GM23338 (cell line): ENCODE results near the gene L3MBTL2. TPM values are rescaled to one million over a fixed set of nuclear protein-coding genes. Genes with fewer than 3 reads are reported as not detected.
A peak's percentile ranks its signal among the peaks of the same experiment; 100 is the strongest.

ENCODE experiments used
- ATAC-seq: fragments of 200-7000 bp; cut with Tn5 transposase; 3 replicates; pipeline ENCODE4 v1.9.1; 2020
- DNase-seq: peaks from one replicate; pipeline ENCODE4 v3.0.0-alpha.2; 2015; ENCODE audit warnings: low spot score
- H2AFZ ChIP-seq: fragments of 200-600 bp; sonication (generic); 2 replicates; pipeline ENCODE4 v1.8.0; 2016; ENCODE audit warnings: antibody characterized with exemption, mild to moderate bottlenecking, moderate library complexity
- H3F3A ChIP-seq: fragments of 200-600 bp; sonication (generic); replicated peaks from 2 replicates; pipeline ENCODE4 v1.8.0; 2017; ENCODE audit warnings: antibody characterized with exemption, mixed run types, low read depth
- H3K27ac ChIP-seq: fragments of 200-600 bp; sonication (generic); 2 replicates; pipeline ENCODE4 v1.6.1; 2016; ENCODE audit warnings: low read depth
- H3K27me3 ChIP-seq: fragments of 200-600 bp; sonication (generic); 2 replicates; pipeline ENCODE4 v1.8.0; 2016; ENCODE audit warnings: mild to moderate bottlenecking, mixed run types, moderate library complexity; ENCODE audit not compliant: insufficient read depth
- H3K36me3 ChIP-seq: fragments of 200-600 bp; sonication (generic); 2 replicates; pipeline ENCODE4 v1.8.0; 2016; ENCODE audit warnings: mild to moderate bottlenecking; ENCODE audit not compliant: insufficient read depth
- H3K4me1 ChIP-seq: fragments of 200-600 bp; sonication (generic); 2 replicates; pipeline ENCODE4 v1.8.0; 2016; ENCODE audit warnings: mild to moderate bottlenecking, moderate library complexity; ENCODE audit not compliant: insufficient read depth
- H3K4me2 ChIP-seq: fragments of 200-600 bp; sonication (generic); 2 replicates; pipeline ENCODE4 v1.7.1; 2017; ENCODE audit warnings: mixed run types
- H3K4me3 ChIP-seq: fragments of 200-600 bp; sonication (generic); 2 replicates; pipeline ENCODE4 v1.6.1; 2016; ENCODE audit warnings: mixed run types
- H3K79me2 ChIP-seq: fragments of 200-600 bp; sonication (generic); replicated peaks from 2 replicates; pipeline ENCODE4 v1.8.0; 2017; ENCODE audit warnings: mild to moderate bottlenecking; ENCODE audit not compliant: insufficient read depth
- H3K9me2 ChIP-seq: fragments of 200-600 bp; sonication (generic); 2 replicates; pipeline ENCODE4 v1.8.0; 2017; ENCODE audit not compliant: insufficient read depth
- H4K20me1 ChIP-seq: fragments of 200-600 bp; sonication (generic); replicated peaks from 2 replicates; pipeline ENCODE4 v1.8.0; 2017; ENCODE audit warnings: mild to moderate bottlenecking; ENCODE audit not compliant: insufficient read depth
- H3K27ac Mint-ChIP-seq: 2 replicates; pipeline ENCODE4 v1.8.0; 2020; ENCODE audit warnings: inconsistent platforms, mild to moderate bottlenecking, moderate library complexity, mixed read lengths
- H3K27me3 Mint-ChIP-seq: 3 replicates; pipeline ENCODE4 v1.8.0; 2022; ENCODE audit warnings: low read depth, mild to moderate bottlenecking, moderate library complexity, mixed read lengths, inconsistent platforms; ENCODE audit not compliant: insufficient read depth, poor library complexity
- H3K36me3 Mint-ChIP-seq: 3 replicates; pipeline ENCODE4 v1.8.0; 2021; ENCODE audit warnings: low read depth, mild to moderate bottlenecking, inconsistent platforms, moderate library complexity, mixed read lengths
- H3K4me1 Mint-ChIP-seq: 3 replicates; pipeline ENCODE4 v1.8.0; 2020; ENCODE audit warnings: mild to moderate bottlenecking, inconsistent platforms, mixed read lengths
- H3K4me3 Mint-ChIP-seq: 3 replicates; pipeline ENCODE4 v1.8.0; 2021; ENCODE audit warnings: moderate library complexity, mild to moderate bottlenecking, inconsistent platforms, mixed read lengths
- H3K9me3 Mint-ChIP-seq: 3 replicates; pipeline ENCODE4 v1.8.0; 2020; ENCODE audit warnings: moderate library complexity, mild to moderate bottlenecking, inconsistent platforms, mixed read lengths
- CREB1 ChIP-seq: fragments of 250-450 bp; sonication (Bioruptor Pico); IDR thresholded peaks from 2 replicates; pipeline ENCODE4 v1.5.0; 2020; ENCODE audit warnings: low read depth, mild to moderate bottlenecking, moderate library complexity
- EZH2 ChIP-seq: fragments of 200-600 bp; sonication (generic); IDR thresholded peaks from one replicate; pipeline ENCODE4 v1.8.0; 2017; ENCODE audit warnings: antibody characterized with exemption, mild to moderate bottlenecking, low read depth; ENCODE audit not compliant: unreplicated experiment
- EZH2phosphoT487 ChIP-seq: fragments of 200-600 bp; sonication (generic); IDR thresholded peaks from one replicate; pipeline ENCODE4 v1.8.1; 2018; ENCODE audit warnings: antibody characterized with exemption; ENCODE audit not compliant: unreplicated experiment
- JUNB ChIP-seq: IDR thresholded peaks from one replicate; pipeline ENCODE4 v1.6.1; 2016; ENCODE audit warnings: antibody characterized with exemption; ENCODE audit not compliant: unreplicated experiment
- NANOG ChIP-seq: IDR thresholded peaks from 2 replicates; pipeline ENCODE4 v1.6.1; 2016; ENCODE audit warnings: antibody characterized with exemption, borderline replicate concordance
- POLR2AphosphoS5 ChIP-seq: IDR thresholded peaks from 2 replicates; pipeline ENCODE4 v1.6.1; 2016; ENCODE audit warnings: antibody characterized with exemption, low read depth
- STAT1 ChIP-seq: IDR thresholded peaks from one replicate; pipeline ENCODE4 v1.6.1; 2016; ENCODE audit warnings: antibody characterized with exemption; ENCODE audit not compliant: unreplicated experiment
- ZNF114 ChIP-seq: fragments of 250-450 bp; sonication (Bioruptor Pico); IDR thresholded peaks from 2 replicates; pipeline ENCODE4 v1.5.0; 2020; ENCODE audit warnings: mild to moderate bottlenecking, moderate library complexity
- ZNF331 ChIP-seq: fragments of 250-450 bp; sonication (Bioruptor Pico); IDR thresholded peaks from 2 replicates; pipeline ENCODE4 v1.5.0; 2020; ENCODE audit warnings: low read depth, mild to moderate bottlenecking, moderate library complexity
- ZNF462 ChIP-seq: fragments of 250-450 bp; sonication (Bioruptor Pico); IDR thresholded peaks from 2 replicates; pipeline ENCODE4 v1.5.0; 2020; ENCODE audit warnings: mild to moderate bottlenecking, moderate library complexity
- polyA plus RNA-seq: library from polyadenylated mRNA; unstranded; fragments of >200 nt; fragmentation: Nextera tagmentation; extraction: Ambion mirVana; gene quantifications from 2 replicates; pipeline ENCODE4 v1.2.1, GENCODE V29; 2016
- total RNA-seq: library from RNA; depleted of rRNA; stranded (reverse); fragments of >200 nt; shearing (Covaris generic); gene quantifications from 2 replicates; pipeline ENCODE4 v1.2.3, GENCODE V29; 2014
- TF ChIP-seq, protein P1 (sequence below): IDR thresholded peaks from one replicate; pipeline ENCODE4 v1.6.1; 2018; ENCODE audit warnings: antibody characterized with exemption; ENCODE audit not compliant: unreplicated experiment
- TF ChIP-seq, protein P2 (sequence below): IDR thresholded peaks from 2 replicates; pipeline ENCODE4 v1.6.1; 2016; ENCODE audit warnings: antibody characterized with exemption

Gene L3MBTL2
- total and polyA plus RNA-seq, 2 experiments from 2014 or later: 13.9 to 27.1 TPM

DNA sequence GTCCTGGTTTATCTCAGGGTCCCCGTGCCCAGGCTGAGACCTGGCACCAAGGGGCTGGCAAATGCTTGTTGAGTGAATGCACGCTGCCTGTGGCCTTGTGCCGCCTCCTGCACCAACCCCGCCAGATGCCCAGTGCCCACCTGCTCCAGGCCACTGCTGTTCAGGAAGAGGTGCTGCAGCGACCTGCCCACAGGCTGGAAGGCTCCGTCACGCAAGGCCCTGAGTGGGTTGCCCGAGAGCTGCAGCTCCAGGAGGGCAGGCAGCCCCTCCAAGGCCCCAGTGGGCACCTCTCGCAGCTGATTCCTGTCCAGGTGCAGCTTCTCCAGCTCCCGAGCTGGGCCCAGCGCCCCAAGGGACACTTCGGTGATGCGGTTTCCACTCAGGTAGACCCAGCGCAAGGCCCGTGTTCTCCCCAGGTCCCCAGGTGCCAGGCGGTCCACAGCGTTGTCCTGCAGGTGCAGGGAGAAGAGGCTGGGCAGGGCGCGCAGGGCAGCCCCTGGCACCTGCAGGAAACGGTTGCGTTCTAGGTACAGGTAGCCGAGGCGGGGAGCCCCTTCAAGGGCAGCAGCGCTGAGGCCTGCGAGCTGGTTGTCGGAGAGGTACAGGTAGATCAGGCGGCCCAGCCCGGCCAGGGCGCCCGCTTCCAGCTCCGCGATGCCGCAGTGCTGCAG, 32.1 kb downstream of the L3MBTL2 start:
- Histone ChIP-seq H3K79me2 (no peaks in the 10 kb centered on the region), H4K20me1 (no peaks in the 10 kb centered on the region), H2AFZ (peak overlapping the region; percentile 95), H3K4me2 (peak overlapping the region; percentile 77), H3K27me3 (no peaks in the 10 kb centered on the region), H3K36me3 (no peaks in the 10 kb centered on the region), H3K4me1 (peaks cover 8% of the 10 kb centered on the region), H3F3A (peaks cover 16% of the 10 kb centered on the region), H3K4me3 (peak overlapping the region; percentile 53), H3K9me2 (no peaks in the 10 kb centered on the region), H3K27ac (no peak overlapping the region)
- no peaks in the 10 kb centered on the region for H3K9me3 Mint-ChIP-seq
- H3K27ac Mint-ChIP-seq: no peak overlapping the region
- ATAC-seq (peak; percentile 80), DNase-seq (peak; percentile 95)
- H3K36me3 Mint-ChIP-seq: peaks cover 6% of the 10 kb centered on the region; the same call in 1 of the 3 replicates
- H3K27me3 Mint-ChIP-seq: peaks cover 22% of the 10 kb centered on the region
- TF ChIP-seq, protein P1, sequence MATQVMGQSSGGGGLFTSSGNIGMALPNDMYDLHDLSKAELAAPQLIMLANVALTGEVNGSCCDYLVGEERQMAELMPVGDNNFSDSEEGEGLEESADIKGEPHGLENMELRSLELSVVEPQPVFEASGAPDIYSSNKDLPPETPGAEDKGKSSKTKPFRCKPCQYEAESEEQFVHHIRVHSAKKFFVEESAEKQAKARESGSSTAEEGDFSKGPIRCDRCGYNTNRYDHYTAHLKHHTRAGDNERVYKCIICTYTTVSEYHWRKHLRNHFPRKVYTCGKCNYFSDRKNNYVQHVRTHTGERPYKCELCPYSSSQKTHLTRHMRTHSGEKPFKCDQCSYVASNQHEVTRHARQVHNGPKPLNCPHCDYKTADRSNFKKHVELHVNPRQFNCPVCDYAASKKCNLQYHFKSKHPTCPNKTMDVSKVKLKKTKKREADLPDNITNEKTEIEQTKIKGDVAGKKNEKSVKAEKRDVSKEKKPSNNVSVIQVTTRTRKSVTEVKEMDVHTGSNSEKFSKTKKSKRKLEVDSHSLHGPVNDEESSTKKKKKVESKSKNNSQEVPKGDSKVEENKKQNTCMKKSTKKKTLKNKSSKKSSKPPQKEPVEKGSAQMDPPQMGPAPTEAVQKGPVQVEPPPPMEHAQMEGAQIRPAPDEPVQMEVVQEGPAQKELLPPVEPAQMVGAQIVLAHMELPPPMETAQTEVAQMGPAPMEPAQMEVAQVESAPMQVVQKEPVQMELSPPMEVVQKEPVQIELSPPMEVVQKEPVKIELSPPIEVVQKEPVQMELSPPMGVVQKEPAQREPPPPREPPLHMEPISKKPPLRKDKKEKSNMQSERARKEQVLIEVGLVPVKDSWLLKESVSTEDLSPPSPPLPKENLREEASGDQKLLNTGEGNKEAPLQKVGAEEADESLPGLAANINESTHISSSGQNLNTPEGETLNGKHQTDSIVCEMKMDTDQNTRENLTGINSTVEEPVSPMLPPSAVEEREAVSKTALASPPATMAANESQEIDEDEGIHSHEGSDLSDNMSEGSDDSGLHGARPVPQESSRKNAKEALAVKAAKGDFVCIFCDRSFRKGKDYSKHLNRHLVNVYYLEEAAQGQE: no peak
- TF ChIP-seq ZNF331 (CRISPR knock-in tag) (no peak), JUNB (no peak), EZH2 (no peak), STAT1 (no peak), NANOG (no peak), CREB1 (no peak), ZNF114 (CRISPR knock-in tag) (no peak), ZNF462 (CRISPR knock-in tag) (no peak), POLR2AphosphoS5 (no peak), EZH2phosphoT487 (no peak)
- TF ChIP-seq, protein P2, sequence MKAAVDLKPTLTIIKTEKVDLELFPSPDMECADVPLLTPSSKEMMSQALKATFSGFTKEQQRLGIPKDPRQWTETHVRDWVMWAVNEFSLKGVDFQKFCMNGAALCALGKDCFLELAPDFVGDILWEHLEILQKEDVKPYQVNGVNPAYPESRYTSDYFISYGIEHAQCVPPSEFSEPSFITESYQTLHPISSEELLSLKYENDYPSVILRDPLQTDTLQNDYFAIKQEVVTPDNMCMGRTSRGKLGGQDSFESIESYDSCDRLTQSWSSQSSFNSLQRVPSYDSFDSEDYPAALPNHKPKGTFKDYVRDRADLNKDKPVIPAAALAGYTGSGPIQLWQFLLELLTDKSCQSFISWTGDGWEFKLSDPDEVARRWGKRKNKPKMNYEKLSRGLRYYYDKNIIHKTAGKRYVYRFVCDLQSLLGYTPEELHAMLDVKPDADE: no peak
- peaks cover 13% of the 10 kb centered on the region for H3K4me1 Mint-ChIP-seq
- H3K4me3 Mint-ChIP-seq: peak overlapping the region; percentile 62
